ENCODE results near the gene MITD1. TPM values are rescaled to one million over a fixed set of nuclear protein-coding genes. Genes with fewer than 3 reads are reported as not detected.
A peak's percentile ranks its signal among the peaks of the same experiment; 100 is the strongest.

Gene MITD1
- total RNA-seq, 1 donor from 2014 or later = 21.2 TPM

DNA sequence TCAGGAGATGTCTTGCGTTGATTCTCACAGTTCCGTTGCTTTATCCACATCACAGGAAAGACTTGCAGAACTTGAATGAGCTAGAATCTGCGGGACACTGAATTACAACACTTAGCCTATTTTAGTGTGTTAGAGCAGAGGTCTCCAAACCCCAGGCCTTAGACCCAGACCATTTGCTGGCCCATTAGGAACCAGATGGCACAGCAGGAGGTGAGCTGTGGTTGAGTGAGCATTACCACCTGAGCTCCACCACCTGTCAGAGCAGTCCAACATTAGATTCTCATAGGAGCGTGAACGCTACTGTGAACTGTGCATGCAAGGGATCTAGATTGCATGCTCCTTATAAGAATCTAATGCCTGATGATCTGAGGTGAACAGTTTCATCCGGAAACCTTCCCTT lies 4.0 kb upstream of the MITD1 start:
- no peak overlapping the region for H3K4me3 ChIP-seq
- no peaks in the 10 kb centered on the region for H3K27me3 ChIP-seq
- H3K9me3 ChIP-seq = no peaks in the 10 kb centered on the region
- TF ChIP-seq, protein P1, sequence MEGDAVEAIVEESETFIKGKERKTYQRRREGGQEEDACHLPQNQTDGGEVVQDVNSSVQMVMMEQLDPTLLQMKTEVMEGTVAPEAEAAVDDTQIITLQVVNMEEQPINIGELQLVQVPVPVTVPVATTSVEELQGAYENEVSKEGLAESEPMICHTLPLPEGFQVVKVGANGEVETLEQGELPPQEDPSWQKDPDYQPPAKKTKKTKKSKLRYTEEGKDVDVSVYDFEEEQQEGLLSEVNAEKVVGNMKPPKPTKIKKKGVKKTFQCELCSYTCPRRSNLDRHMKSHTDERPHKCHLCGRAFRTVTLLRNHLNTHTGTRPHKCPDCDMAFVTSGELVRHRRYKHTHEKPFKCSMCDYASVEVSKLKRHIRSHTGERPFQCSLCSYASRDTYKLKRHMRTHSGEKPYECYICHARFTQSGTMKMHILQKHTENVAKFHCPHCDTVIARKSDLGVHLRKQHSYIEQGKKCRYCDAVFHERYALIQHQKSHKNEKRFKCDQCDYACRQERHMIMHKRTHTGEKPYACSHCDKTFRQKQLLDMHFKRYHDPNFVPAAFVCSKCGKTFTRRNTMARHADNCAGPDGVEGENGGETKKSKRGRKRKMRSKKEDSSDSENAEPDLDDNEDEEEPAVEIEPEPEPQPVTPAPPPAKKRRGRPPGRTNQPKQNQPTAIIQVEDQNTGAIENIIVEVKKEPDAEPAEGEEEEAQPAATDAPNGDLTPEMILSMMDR (IDR thresholded peaks at IDR 0.05) = no peak
- peaks cover 22% of the 10 kb centered on the region for H3K4me1 ChIP-seq
- ATAC-seq = no peak
- H3K36me3 ChIP-seq = peaks cover 5% of the 10 kb centered on the region
- no peak for DNase-seq
- no peak overlapping the region for H3K27ac ChIP-seq
- intact Hi-C loops (cut with DNase I) = no loop called here

DNA sequence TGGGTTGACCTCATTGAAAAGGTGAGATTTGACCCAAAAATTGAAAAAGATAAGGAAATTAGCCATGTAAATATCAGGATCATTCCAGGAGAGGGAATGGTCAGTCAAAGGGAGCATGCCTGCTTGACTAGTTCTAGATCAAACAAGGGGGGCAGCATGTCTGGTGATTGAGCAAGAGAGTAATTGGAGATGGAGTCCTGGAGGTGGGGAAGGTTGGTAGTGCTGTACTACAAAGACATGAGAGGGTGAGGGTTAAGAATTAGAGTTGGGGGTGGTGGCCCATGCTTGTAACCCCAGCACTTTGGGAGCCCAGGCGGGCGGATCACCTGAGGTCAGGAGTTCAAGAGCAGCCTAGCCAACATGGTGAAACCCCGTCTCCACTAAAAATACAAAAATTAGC lies 2.2 kb upstream of the MITD1 start:
- ATAC-seq = no peak
- intact Hi-C loops (cut with DNase I) = no loop called here
- no peaks in the 10 kb centered on the region for H3K36me3 ChIP-seq
- no peak overlapping the region for H3K27ac ChIP-seq
- H3K9me3 ChIP-seq = no peaks in the 10 kb centered on the region
- H3K4me3 ChIP-seq = no peak overlapping the region
- DNase-seq = no peak
- no peaks in the 10 kb centered on the region for H3K27me3 ChIP-seq
- TF ChIP-seq, protein P1 (IDR thresholded peaks at IDR 0.05) = no peak
- peaks cover 31% of the 10 kb centered on the region for H3K4me1 ChIP-seq

DNA sequence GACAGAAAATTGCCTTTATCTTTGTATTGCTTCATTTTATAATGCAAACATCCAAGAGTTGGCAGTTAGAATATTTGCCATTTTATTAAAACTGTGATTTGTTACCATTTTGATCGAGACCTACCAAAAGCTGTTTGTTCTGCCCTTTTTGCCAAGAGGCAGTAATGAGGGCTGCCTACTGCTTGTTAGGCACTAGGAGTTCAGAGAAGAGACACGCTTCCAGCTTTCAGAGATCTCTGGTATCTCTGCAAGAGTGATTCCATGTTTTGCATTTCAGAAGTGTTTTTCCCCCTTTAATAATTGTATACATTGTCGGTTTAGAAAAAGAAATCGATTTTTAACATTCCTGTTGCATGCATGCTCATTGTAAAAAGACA lies 754 bp upstream of the MITD1 start:
- intact Hi-C loops (cut with DNase I) = no loop called here
- no peaks in the 10 kb centered on the region for H3K27me3 ChIP-seq
- DNase-seq (no peak), ATAC-seq (no peak)
- H3K4me3 ChIP-seq = peak overlapping the region; percentile 86
- no peaks in the 10 kb centered on the region for H3K36me3 ChIP-seq
- TF ChIP-seq, protein P1 (IDR thresholded peaks at IDR 0.05) = no peak
- H3K4me1 ChIP-seq = peaks cover 31% of the 10 kb centered on the region
- H3K9me3 ChIP-seq = no peaks in the 10 kb centered on the region
- H3K27ac ChIP-seq = peak overlapping the region; percentile 74

DNA sequence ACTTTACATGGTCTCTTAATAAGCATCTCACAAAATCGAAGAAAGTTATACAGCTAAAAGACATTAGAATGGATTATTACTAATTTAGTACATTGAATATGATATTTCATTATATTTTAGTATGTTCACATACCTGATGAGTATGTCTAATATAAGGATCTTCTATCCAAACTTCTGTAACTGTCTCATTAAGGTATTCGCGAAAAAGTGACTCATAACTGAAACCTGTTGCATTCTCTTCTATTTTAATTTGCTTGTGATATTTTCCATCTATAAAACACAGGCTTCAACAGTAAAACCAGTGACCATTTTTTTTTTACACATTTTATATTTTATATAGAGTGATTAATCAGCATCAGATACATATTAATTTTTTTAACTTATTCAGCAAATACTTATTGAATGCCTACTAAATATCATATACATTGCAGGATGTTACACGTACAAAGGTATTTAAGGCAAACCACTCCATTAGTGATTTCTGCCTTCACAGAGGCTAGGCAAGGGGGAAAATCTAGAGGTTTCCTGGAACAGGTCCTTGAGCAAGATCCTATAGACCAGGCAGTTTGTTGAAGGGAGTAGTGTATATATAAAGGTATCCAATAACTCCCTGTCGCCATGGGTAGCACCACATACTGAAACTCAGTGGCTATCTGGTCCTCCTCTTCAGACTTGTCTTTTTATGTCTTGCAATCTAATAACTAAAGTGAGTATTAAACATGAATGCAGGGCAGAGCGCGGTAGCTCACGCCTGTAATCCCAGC lies 9.3 kb downstream of the MITD1 start:
- H3K27ac ChIP-seq = no peak overlapping the region
- no peaks in the 10 kb centered on the region for H3K27me3 ChIP-seq
- DNase-seq (no peak), ATAC-seq (no peak)
- TF ChIP-seq, protein P1 (IDR thresholded peaks at IDR 0.05) = no peak
- no peaks in the 10 kb centered on the region for H3K4me1 ChIP-seq
- H3K4me3 ChIP-seq = no peak overlapping the region
- H3K9me3 ChIP-seq = no peaks in the 10 kb centered on the region
- intact Hi-C loops (cut with DNase I) = no loop called here
- H3K36me3 ChIP-seq = peaks cover 64% of the 10 kb centered on the region

DNA sequence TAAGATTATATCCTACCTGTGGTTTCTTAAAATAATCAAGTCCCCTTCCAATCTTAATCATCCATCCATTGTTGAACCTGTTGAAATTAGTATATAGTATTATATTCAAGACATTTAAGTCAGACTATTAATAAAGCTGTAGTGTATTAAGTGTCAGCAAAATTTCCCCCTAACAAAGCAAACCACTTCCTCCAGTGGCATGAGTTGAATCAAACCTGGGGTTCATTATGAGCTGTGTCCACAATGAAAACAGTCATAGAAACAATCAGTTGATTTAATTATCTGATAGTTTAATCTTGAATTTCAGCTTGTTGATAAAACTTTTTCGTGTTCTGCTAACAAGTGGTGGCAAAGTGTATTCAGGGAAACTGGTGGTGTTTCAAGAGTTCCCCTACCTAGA lies 11.3 kb downstream of the MITD1 start:
- TF ChIP-seq, protein P1 (IDR thresholded peaks at IDR 0.05) = no peak
- DNase-seq (no peak), ATAC-seq (no peak)
- no peak overlapping the region for H3K27ac ChIP-seq
- H3K9me3 ChIP-seq = no peaks in the 10 kb centered on the region
- no peaks in the 10 kb centered on the region for H3K27me3 ChIP-seq
- intact Hi-C loops (cut with DNase I) = no loop called here
- peaks cover 64% of the 10 kb centered on the region for H3K36me3 ChIP-seq
- no peak overlapping the region for H3K4me3 ChIP-seq
- no peaks in the 10 kb centered on the region for H3K4me1 ChIP-seq
